ENCODE measurements around the gene BPI. TPM values are rescaled to one million over a fixed set of nuclear protein-coding genes. Genes with fewer than 3 reads are reported as not detected.

The BPI gene
- total RNA-seq, 1 experiment from 2014 or later, result not detected

GRCh38 chr20:38345643-38346042 is 41.7 kb downstream of the BPI start:
- Histone ChIP-seq H3K36me3 (ENCODE audit: control insufficient read depth, insufficient read depth, low read length) (no peaks in the 10 kb centered on the region), H3K4me3 (ENCODE audit: low read depth, low read length) (no peak overlapping the region), H3K9me3 (no peaks in the 10 kb centered on the region), H3K4me1 (peaks cover 16% of the 10 kb centered on the region), H3K27me3 (replicated peaks; ENCODE audit: control insufficient read depth, insufficient read depth, low read length) (no peaks in the 10 kb centered on the region)
- ChIA-PET CTCF (interaction anchor here (1.4 kb wide), 1 partner anchor 63 kb away, joined by 4 read pairs; no protein-coding TSS in a partner anchor), POLR2A (no interaction called here)
- no peaks in the 10 kb centered on the region for H3K36me3 Mint-ChIP-seq (ENCODE audit: insufficient read depth, unreplicated experiment)
- H3K4me3 Mint-ChIP-seq (ENCODE audit: unreplicated experiment), result no peak overlapping the region
- DNase-seq, result no peak
- intact Hi-C loops (cut with micrococcal nuclease; ENCODE audit: unreplicated experiment), result no loop called here
- no peaks in the 10 kb centered on the region for H3K4me1 Mint-ChIP-seq (ENCODE audit: low read depth, unreplicated experiment)
- H3K27me3 Mint-ChIP-seq (ENCODE audit: insufficient read depth, unreplicated experiment), result no peaks in the 10 kb centered on the region
- H3K9me3 Mint-ChIP-seq (ENCODE audit: unreplicated experiment), result no peaks in the 10 kb centered on the region
- no TSS peak for BruUV-seq (replicated peaks)
- no peak overlapping the region for H3K27ac Mint-ChIP-seq (ENCODE audit: unreplicated experiment)
- TF ChIP-seq CTCF (IDR thresholded peaks at IDR 0.05; ENCODE audit: insufficient read depth in 1 of 2, low read depth in 1 of 2, low read length in 1 of 2, severe bottlenecking in 1 of 2, unreplicated experiment in 1 of 2), result no peak

GRCh38 chr20:38346247-38346651 is 42.3 kb downstream of the BPI start, which contains the start of gene LBP:
LBP (plus strand) TSS chr20:38346482; CDS start chr20:38346517, 35 bp downstream.
- Mint-ChIP-seq H3K27ac (ENCODE audit: unreplicated experiment) (no peak within 1 kb of the TSS), H3K9me3 (ENCODE audit: unreplicated experiment) (no peaks in the 10 kb centered on the region), H3K4me3 (ENCODE audit: unreplicated experiment) (no peak within 1 kb of the TSS), H3K4me1 (ENCODE audit: low read depth, unreplicated experiment) (no peaks in the 10 kb centered on the region), H3K27me3 (ENCODE audit: insufficient read depth, unreplicated experiment) (no peaks in the 10 kb centered on the region), H3K36me3 (ENCODE audit: insufficient read depth, unreplicated experiment) (no peaks in the 10 kb centered on the region)
- no TSS peak for BruUV-seq (replicated peaks)
- DNase-seq, result no peak
- POLR2A ChIA-PET, result no interaction called here
- H3K27me3 ChIP-seq (replicated peaks; ENCODE audit: control insufficient read depth, insufficient read depth, low read length), result no peaks in the 10 kb centered on the region
- CTCF ChIA-PET, result interaction anchor here (1.4 kb wide), 1 partner anchor 62 kb away, joined by 4 read pairs; no protein-coding TSS in a partner anchor
- H3K4me3 ChIP-seq (ENCODE audit: low read depth, low read length), result no peak within 1 kb of the TSS
- no peak for TF ChIP-seq CTCF (IDR thresholded peaks at IDR 0.05; ENCODE audit: insufficient read depth in 1 of 2, low read depth in 1 of 2, low read length in 1 of 2, severe bottlenecking in 1 of 2, unreplicated experiment in 1 of 2)
- intact Hi-C loops (cut with micrococcal nuclease; ENCODE audit: unreplicated experiment), result no loop called here
- H3K4me1 ChIP-seq, result peaks cover 16% of the 10 kb centered on the region
- H3K9me3 ChIP-seq, result no peaks in the 10 kb centered on the region
- H3K36me3 ChIP-seq (ENCODE audit: control insufficient read depth, insufficient read depth, low read length), result no peaks in the 10 kb centered on the region

- ChIA-PET CTCF (interaction anchor here (0.6 kb wide), 1 partner anchor 30 kb away, joined by 3 read pairs; no protein-coding TSS in a partner anchor), POLR2A (no interaction called here)
- no peak overlapping the region for H3K27ac Mint-ChIP-seq (ENCODE audit: unreplicated experiment)
- no peaks in the 10 kb centered on the region for H3K36me3 ChIP-seq (ENCODE audit: control insufficient read depth, insufficient read depth, low read length)
- intact Hi-C loops (cut with micrococcal nuclease; ENCODE audit: unreplicated experiment), result no loop called here
- H3K36me3 Mint-ChIP-seq (ENCODE audit: insufficient read depth, unreplicated experiment), result no peaks in the 10 kb centered on the region
- no peak for TF ChIP-seq CTCF (IDR thresholded peaks at IDR 0.05; ENCODE audit: insufficient read depth in 1 of 2, low read depth in 1 of 2, low read length in 1 of 2, severe bottlenecking in 1 of 2, unreplicated experiment in 1 of 2)
- peaks cover 16% of the 10 kb centered on the region for H3K4me1 ChIP-seq
- no peak overlapping the region for H3K4me3 ChIP-seq (ENCODE audit: low read depth, low read length)
- H3K27me3 Mint-ChIP-seq (ENCODE audit: insufficient read depth, unreplicated experiment), result no peaks in the 10 kb centered on the region
- no peaks in the 10 kb centered on the region for H3K9me3 Mint-ChIP-seq (ENCODE audit: unreplicated experiment)
- no peaks in the 10 kb centered on the region for H3K27me3 ChIP-seq (replicated peaks; ENCODE audit: control insufficient read depth, insufficient read depth, low read length)
- BruUV-seq (replicated peaks), result no TSS peak
- no peak overlapping the region for H3K4me3 Mint-ChIP-seq (ENCODE audit: unreplicated experiment)
- no peaks in the 10 kb centered on the region for H3K4me1 Mint-ChIP-seq (ENCODE audit: low read depth, unreplicated experiment)
- no peaks in the 10 kb centered on the region for H3K9me3 ChIP-seq
- DNase-seq, result no peak
These were observed 42.8 kb downstream of the BPI start for GRCh38 chr20:38346741-38347140.
